HG02678 (cell line): ENCODE data around the gene CDKN1C.

ENCODE experiments used
- ATAC-seq: cut with Tn5 transposase; IDR thresholded peaks from one replicate; pipeline ENCODE4 v1.9.1; 2021; ENCODE audit warnings: mild to moderate bottlenecking, moderate library complexity; ENCODE audit not compliant: unreplicated experiment

Gene CDKN1C

DNA sequence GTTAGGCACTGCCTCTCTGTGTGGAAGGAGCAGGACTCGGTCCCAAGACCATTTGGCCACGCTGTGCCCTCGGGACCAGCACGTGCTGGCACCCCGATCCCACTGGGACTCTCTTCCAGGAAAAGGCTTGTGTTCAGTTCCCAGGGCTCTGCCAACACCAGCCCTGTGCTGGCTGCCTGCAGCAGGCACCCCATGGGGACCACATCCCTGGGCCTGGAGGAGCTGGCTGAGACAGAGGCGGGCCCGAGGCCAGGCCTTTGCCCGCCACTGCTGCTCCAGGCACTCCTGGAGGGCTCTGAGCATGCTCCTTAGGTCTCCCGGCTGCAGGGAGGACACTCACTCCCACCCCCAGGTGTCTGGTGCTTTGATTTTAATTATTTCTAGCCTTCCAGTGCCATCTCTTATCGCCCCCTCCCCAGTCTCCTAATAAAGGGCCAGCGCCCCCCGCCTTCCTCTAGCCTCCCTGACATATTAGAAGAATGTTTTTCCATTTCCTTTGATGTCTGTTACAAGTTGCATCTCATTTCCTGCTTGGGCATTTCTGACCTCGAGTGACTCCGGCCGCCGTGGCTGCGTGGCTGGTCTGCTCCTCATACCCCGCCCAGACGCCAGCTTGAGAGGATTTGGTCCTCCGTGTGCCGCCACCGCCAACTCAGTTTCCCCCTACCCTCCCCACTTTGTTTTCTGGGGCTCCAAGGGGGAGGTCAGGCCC, 14.4 kb downstream of the CDKN1C start:
- no peak for ATAC-seq

DNA sequence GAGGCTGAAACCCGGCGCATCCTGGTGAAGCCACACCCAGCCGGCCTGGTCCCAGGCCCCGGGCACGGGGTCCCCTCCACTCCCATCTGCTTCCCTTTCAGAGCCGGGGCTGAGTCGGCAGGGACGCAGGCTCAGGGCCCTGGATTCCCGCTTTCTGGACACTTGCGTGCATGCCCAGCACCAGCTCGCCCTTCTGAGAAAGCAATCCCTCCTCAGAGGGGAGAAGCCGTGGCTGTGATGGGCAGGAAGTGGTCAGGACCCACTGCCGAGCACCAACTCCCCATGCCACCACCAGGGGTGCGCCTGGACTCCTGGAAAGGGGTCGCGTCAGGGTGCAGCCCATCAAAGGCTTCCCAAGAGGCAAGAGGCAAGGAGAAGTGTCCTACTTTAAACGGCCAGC, 15.1 kb downstream of the CDKN1C start:
- ATAC-seq, result no peak

DNA sequence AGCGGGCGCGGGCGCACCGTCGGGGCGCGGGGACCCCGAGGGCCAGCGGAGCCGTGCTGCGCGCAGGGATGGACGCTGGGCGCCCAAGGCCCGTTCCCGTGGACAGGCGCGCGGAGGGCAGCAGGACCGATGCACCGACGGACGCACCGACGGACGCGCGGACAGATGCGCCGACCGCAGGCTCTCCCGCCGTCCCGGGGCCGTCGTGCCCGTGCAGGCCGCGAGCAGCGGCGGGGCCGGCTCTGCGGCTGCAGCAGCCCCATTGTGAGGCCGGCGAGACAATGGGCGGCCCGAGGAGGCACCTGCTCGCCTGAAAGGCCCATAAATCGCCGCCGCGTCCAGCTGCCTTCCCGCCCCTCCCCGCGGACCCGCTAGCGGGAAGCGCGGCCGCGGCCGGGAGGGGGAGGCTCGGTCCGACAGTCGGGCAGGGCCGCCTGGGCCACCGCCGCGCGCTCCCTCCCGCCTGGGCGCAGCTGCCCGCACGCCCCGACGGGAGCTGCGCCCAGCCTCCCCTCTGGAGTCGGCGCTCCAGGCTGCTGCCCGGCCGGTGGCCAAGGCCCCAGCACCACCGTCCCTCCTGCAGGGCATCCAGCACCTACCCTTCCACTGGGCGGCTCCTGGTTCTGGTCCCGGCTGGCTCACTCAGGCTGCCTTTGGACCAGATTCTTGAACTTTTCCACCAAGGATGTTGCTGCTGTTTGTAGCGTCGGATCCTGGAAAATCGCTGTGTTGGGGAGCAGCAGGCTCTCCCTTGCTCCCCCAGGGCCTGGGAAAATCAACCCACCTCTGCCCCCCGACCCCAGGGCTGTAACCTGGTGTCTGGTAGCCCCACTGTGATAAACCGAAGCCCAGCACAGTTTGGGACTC, 15.8 kb downstream of the CDKN1C start:
- no peak for ATAC-seq

DNA sequence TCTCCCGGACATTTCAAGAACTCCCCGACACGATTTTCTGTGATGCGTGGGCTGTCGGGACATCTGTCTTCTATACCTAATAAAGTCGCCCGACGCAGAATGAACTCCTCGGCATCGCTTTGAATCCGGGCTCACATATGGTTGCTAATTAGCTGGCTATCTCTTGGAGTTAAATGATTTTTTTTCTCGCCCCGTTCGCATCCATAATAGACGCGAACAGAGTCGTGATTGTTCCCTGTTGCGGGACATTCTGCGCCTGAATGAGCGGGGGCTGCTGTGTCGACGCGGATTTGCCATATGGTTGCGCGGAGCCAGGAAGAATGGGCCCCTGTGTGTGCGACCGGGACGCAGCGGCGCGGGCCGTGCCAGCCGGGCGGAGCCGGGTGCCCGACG, 16.4 kb downstream of the CDKN1C start:
- no peak for ATAC-seq

DNA sequence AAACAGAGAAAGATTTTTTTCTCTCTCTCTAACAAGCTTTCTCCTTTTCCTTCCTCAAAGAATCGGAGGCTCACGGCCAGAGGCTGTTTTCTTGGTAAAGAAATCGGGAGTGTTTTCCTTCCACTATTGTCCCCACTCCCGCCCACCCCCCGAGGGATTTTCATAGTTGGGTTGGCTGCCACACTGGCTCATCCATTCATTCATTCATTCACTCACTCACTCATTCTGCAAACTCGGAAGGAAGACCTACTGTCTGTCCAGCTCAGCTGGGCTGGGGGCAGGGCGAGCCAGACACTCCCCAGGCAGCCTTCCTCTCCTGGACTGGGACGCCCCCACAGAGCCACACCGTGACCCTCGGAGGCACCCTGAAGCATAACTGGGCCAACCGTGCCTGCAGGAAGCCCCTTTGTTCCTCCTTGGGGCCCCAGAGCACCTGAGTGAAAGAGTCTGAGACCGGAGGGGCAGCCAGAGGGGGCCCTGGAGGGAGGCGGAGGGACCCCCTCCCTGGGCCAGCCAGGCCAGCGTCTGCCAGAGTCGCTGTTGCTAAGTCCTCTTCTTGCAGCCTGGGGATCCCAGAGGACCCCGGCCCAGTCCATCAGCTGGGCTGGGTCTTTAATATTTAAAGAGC, 17.0 kb downstream of the CDKN1C start:
- ATAC-seq, result no peak

DNA sequence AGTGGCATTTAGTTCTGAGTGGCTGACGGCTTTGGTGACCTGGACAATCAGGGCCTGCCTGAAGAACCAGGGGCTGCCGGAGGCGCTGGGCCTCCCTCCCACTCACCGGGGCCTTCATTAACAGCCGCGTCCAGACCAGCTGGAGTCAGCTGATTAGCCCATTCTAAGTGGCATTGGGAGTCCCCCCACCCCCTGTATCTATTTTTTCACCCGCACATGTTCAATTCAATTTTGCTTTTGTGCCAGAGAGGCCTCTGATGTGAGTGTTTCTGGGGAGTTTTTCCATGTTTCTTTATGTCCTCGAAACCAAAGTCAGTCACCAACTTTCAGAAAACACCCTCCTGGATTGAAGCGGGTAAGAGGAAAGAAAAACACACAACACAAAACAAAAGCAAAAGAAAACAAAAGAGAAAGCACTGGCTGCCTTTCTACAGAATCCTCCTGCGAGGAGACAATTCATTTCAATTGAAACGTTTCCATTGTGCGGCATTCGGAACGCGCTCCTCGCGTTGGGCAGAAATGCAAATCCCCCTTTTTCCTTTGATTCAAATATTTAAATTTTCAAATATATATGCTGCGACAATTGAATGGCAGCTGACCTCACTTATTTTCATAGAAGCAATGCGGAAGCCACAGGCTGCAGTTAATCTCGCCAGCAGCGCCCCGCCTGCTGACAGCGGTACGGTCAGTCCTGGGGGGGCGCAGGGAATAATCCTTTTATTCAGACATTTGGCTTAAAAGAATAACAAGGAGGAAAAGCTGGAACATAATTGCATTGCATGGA, 17.7 kb downstream of the CDKN1C start:
- ATAC-seq, result no peak

DNA sequence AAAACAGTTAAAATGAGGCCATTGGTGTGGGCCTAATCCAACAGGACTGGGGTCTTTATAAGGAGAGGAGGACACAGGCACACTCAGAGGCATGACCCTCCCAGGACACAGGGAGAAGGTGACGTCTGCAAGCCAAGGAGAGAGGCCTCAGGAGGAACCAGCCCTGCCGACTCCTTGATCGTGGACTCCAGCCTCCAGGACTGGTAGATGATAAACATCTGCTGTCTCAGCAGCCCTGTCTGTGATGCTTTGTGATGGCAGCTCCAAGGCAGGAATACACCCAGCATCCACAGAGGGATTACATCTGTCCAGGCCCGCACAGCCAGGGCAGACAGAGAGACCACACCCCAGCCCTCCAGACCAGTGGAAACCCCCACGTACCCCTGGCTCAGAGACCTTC, 18.4 kb downstream of the CDKN1C start:
- no peak for ATAC-seq

DNA sequence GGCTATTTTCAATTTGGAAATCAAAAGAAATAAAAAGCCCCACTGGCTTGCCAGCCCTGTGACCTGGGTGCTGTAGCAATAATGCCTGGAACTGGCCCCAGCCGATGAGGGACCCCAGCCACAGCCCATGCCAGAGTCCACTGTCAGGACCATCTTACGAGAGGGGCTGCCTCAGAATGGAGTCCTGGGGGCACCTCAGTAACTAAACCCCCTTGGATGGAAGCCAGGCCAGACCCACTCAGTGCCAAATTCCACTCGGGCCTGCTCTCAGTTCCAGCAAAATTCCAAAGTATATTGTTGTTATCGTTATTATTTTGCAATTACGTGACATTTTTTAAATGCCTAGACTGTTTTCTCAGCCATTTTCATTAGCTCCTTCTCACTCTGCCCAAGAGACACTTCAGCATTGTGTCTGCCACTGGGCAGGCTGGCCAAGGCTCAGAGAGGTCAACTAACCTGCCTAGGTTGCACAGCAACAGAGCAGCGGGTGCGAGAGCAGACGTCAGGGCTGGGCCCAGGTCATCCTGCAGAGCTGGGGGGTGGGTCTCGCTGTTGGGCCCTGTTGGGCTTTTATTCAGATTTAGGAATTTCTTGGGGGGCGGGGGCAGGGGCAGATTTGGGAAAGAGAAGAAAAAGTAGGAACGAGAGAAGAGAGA, 19.5 kb downstream of the CDKN1C start:
- no peak for ATAC-seq

DNA sequence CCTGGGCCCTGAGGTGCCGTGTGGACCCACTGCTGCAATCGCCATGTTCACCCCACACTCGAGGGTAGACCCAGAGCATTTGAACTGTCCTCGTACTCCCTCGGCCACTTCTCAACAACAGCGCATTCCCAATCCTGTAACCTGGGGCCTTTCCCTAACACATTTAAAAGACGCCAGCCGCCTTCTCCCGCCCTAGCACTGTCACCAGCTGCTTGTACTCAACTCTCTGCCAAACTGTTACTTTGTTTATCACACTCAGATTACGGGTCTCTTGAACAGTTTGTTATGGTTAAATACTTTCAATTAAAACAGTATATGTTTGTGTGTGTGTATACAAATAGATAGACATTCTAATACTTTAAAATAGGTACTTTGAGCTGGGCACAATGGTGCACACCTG, 20.7 kb downstream of the CDKN1C start:
- no peak for ATAC-seq

DNA sequence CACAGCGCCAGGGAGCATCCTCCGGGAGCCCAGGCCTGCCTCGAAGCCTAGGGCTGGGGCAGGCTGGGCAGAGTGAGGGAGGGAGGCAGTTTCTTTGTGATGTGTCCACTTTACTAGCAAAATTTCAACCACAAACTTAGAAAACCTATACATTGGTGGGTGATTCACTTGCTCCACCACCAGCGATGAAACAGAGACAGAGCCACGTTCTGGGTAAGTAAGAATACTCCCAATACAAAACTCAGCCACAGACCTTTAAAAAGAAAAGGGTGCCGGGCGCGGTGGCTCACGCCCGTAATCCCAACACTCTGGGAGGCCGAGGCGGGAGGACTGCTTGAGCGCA, 22.3 kb downstream of the CDKN1C start:
- ATAC-seq, result no peak

DNA sequence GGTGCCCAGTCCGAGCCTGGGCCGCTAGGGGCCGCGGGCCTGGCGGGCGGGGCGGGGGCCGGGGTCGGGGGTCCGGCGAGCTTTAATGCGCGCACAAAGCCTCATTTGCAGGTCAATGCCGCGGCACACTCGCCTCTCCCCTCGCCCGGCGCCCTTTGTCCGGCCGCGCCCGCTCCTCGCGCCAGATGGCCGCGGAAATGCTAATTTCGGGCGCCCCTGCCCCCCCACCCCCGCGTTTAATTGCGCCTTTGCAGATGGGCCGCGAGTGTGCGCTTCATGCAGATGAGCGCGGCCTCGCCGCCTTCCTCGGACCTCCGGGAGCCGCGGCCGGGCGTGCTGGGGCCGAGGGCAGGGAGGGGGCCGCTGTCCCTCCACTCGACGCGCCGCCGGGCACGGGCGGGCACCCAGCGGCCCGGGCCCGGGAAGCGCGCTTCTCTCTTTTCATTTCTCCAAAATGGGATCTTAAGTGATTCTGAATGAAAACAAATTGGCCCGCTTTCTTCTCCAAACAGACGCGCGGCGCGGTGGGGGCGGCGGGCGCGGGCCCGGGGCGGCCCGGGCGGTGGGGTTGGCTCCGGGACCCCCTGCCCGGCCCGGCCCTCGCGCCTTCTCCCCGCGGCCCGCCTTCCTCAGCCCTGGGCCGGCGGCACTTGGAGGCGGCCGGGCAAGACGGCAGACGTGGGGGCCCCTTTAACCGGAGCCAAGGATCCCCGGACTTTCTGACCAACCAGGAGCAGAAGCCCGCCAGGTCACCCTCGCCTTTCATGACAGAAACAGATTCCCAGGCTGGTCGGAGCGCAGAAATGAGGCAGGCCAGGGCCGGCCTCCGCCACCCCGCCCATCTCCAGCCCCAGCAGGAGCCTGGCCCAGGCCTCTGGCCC, 22.9 kb downstream of the CDKN1C start:
- ATAC-seq, result no peak

DNA sequence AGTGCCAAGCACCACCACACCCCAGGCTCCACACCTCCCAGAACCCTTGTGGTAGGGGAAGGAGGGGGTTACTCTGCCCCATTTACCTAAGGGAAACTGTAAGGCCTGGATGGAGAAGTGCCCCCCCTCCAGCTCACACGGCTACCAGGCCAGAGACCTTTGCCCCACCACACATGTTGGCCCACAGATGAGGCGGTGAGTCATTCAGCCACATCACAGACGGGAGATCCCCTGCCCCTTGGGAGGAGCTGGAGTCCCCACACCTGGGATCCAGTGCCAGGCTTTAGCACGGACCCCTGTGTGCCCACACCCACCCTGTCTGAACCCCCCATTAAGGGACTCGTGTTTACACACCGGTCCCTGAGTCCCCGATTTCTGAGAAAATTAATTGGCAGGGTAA, 24.9 kb downstream of the CDKN1C start:
- no peak for ATAC-seq

DNA sequence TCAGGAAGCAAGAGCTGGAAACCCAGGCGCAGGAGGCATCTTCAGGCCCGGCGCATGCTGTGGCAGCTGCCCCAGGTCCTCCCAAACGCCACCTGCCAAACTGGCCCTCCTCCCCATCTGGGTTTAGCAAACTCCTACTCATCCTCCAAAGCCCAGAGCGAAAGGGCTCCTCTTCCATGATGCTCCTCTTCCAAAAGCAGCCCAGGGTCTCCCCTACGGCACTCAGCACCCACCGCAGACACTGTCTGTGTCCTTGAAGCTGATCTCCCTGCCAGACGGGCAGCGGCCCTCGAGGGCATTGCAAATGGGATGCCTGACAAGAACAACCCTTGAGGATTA, 25.9 kb downstream of the CDKN1C start:
- no peak for ATAC-seq

DNA sequence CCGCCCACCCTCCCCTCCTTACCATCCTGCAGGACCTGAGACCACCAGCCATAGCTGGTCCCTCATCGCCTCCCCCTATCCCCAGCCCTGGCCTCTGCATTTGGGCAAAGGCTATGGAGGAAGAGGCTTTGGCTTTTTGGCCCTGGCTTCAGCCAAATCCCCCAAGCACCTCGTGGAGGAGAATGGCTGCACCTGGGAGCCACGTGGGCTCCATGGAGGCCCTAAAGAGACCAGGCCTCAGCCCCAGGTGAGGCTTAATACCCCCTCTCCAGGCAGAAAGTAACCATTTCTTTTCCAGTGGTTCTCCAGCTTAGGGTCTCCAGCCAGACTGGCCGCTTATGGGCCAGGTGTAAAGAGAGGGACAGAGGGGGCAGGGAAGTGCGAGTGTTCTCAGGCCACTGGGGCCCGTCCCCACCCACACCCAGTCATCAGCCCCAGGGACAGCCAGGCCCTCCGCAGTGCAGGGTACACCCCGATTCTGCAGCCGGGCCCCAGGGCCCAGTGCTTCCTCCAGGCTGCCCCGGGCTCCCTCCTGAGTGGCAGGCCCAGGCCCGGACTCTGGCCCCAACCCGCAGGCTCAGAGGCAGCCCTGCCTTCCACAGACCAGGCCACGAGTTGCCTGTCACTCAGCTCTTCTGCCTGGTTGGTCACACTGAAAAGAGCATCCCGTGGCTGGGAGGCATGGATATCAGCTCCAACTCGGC, 26.4 kb downstream of the CDKN1C start:
- ATAC-seq, result no peak

DNA sequence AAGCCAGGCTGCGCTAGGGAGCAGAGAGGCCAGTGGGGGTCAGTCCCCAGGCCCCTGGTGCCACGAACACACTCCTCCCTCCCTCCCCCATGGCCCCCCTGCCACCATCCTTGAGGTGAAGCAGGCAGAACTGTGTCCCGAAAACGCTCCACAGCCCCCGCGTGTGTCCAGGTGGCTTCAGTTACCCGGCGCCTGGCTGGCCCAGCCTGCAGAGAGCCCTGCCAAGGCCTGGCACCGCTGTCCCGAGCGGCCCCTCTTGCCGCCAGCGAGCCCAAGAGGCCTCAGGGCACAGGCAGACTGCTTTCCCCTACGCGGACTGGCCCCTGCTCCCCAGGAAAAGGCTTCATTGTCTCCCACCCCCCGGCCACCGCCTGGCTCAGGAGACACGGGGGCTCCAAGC, 27.7 kb downstream of the CDKN1C start:
- ATAC-seq, result no peak

DNA sequence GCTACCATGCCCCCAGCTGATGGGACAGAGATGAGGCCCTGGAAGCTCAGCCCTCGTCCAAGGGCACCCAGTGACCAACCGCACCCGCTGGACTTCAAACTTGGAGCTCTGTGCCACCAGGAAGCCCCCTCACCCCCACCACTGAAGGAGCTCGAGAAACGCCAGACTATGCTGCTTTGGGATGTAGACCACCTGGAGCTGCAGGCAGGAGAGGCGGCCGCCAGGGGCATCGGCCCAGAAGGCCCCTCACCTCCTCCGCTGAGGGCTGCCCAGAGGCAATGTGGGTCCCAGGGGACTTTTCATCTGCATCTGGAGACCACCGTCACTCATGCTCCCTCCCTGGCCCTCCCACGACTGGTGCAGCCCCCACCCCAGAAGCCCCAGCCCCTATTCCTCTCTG, 28.3 kb downstream of the CDKN1C start:
- no peak for ATAC-seq

DNA sequence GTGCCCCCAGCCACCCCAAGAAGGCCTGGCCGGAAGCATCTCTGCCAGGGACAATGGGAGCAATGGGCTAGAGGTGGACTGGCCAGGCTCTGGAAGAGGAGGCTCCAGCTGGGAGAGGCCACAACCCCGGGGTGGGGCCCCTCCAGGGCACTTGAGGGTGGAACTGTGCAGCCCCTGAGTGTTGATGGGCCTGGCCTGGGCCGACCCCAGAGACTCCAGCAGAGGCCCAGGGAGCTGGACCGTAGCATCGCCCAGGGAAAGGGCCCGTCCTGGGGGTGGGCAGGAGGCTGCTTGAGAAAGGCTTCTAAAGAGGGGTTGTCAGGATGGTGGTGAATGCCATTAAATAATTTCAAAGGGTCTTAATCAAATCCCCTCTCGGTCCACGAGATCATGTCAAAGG, 30.4 kb downstream of the CDKN1C start:
- no peak for ATAC-seq

DNA sequence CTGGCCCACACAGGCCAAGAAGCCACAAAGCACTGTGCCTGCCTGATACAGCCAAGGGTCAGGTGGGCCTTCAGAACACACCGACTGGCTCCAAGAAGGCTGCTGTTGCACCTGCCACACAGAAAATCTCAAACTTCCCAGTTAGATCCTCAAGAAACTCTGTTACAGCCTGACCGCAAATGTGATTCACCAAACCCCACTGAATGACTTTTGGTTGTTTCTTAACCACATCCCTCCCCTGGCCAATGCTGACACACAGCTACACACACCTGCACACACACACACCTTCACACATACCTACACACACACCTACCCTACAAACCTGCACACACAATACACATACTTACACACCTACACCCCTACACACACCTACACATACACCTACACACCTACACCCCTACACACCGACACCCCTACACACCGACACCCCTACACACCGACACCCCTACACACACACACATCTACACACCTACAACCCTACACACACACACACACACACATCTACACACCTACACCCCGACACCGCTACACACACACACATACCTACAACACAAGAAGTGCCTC, 31.5 kb downstream of the CDKN1C start:
- ATAC-seq, result no peak

DNA sequence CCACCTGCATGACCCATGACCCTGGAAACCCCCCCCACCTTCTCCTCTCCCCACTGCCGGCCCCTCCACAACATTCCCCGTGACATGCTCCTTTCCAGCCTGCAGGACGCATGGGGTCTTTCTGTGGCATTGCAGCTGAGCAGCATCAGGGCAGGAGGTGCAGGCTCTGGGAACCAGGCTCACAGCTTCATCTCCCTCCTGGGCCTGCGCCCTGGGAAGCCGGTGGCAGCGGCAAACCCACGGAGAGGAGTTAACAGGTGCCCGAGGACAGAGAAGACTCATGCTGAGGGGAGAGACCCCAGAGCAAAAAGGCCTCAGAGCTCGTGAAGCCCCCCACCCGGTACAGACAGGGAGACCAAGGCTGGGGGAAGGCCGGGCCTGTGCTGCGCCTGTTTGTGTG, 32.2 kb downstream of the CDKN1C start:
- no peak for ATAC-seq
